NCI-H187 treated with DMSO at 0.1 percent for 48 hours (cell line): ENCODE measurements around the gene GPC5.
"Not testable (repeated sequence)": the region's sequence is repeated elsewhere in the genome, so short reads cannot be mapped to it uniquely, and the experiment has no call there.

Source experiments
- DNase-seq: peaks from one replicate; lab custom pipeline; 2025; lab: John Stamatoyannopoulos, UW

Gene GPC5

GRCh38 chr13:92262100-92262788 lies 863.8 kb downstream of the GPC5 start:
- DNase-seq: no peak

DNA sequence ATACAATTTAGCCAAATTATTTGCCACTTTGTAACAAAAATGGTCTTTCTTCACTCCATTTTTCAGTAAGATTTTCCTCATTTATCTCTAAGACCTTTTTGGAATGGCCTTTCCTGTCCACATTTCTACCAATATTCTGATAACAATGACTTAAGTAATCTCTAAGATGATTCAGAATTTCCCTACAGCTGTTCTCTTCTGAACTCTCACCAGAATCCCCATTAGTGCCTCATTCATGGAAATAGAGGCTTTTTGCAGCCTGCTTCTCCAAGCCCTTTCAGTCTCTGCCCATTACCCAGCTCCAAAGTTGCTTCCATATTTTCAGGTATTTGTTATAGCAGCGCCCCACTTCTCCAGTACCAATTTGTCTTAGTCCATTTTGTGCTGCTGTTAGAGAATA lies 867.0 kb downstream of the GPC5 start:
- no peak for DNase-seq

DNA sequence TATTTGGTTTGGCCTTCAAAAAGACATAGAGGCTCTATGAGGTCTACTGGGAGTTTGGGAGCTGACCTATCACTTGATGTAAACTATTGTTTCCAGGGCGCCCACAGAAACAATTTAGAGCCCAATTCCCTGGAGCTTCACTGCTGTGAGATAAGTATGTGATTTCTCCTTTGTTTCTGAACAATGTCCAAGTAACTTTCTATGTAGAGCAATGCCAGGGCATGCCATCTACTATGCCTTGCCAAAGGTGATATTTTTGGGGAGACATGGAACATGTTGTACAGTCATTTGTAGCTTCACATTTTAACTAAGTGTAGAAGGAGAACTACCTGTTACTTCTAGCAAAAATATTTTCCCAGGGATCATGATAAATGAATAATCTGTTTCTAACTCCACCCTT lies 872.6 kb downstream of the GPC5 start:
- DNase-seq: no peak

DNA sequence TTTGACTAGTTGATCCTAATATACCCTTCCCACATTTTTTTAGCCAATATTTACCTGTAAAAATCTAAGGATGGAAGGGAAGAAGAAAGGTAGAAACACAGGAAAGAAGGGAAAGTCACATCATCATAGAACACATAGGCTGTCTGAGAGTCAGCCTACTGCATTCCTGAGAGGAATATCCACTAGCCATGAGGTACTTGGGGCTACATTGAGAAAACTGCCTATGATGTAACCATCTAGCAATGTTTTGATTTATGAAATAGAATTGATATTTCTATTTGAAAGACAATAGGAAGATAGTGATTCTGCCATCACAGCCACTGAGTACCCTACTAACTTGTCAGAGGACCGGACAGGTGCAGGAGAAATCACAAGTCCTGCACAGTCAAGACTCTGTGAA lies 873.8 kb downstream of the GPC5 start:
- no peak for DNase-seq

GRCh38 chr13:92280986-92281385 lies 882.6 kb downstream of the GPC5 start:
- DNase-seq: not testable (repeated sequence)

GRCh38 chr13:92290718-92291307 lies 892.4 kb downstream of the GPC5 start:
- DNase-seq: not testable (repeated sequence)

DNA sequence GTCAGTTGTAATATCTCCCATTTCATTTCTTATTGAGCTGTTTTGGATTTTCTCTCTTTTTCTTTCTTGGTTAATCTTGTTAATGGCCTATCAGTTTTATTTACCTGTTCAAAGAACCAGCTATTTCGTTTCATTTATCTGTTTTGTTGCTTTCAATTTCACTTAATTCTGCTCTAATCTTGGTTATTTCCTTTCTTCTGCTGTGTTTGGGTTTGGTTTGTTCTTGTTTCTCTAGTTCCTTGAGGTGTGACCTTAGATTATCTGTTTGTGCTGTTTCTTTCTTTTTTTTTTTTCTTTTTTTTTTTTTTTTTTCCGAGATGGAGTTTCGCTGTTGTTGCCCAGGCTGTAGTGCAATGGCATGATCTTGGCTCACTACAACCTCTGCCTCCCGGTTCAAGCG lies 896.1 kb downstream of the GPC5 start:
- not testable (repeated sequence) for DNase-seq

GRCh38 chr13:92296154-92296671 lies 897.8 kb downstream of the GPC5 start:
- not testable (repeated sequence) for DNase-seq

DNA sequence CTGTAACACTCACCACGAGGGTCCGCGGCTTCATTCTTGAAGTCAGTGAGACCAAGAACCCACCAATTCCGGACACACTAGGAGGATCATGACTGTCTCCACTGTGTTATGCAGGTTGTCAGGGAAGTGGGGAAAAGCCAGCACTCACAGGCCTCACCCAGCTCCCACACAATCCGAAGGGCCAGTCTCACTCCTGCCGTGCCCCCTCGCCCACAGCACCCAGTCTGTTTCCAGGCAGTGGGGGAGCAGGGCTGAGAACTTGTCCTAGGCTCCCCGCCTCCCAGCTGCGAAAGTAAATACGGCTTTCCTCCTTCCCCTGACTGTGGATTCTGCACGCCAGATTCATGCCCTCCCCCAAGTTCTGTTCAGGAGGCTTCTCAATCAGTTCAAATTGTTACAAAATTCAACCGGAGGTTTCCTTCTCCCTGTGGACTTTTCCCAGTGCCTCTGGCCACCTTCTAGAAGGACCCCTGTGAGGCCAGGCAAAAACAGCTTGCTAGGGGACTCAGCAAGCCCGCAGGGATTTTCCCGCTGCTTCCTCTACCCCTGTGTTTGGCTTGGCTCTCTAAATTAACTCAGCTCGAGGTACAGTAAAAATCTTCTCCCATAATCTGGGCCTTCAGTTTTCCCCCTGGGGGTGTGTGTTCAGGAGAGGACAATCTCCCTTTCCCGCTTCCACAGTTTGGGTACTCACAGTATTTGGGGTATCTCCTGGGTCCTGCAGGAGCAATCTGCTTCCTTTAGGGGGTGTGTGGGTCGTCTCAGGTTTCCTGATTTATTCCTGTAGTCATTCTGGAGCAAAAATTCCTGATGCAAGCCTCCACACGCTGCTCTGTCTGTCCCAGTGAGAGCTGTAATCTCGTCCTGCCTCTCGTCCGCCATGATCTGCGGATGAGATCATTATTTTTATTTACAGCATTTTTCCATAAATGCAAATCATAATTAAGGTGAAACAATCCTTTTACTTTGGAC lies 899.8 kb downstream of the GPC5 start:
- DNase-seq: no peak

- DNase-seq: no peak
Measured at GRCh38 chr13:92300651-92301050, 902.2 kb downstream of the GPC5 start.

DNA sequence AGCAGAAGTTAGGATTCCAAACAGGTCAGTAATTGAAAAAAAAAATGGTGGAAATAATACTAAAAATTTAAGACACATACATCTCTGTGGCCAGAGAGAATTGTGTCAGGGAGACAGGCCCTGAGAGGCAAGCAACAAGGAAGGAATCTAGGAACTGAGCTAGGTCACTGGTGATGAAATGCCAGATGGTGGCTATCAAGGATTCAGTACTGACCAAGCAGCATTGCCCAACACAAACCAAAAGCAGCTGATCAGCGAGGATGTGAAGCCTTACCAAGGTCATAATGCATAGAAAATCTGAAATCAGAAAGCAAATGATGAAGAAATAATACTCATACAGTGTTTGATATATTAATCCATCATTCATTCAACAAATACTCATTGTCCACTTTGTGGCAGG lies 905.0 kb downstream of the GPC5 start:
- DNase-seq: no peak

- DNase-seq: no peak
Measured at GRCh38 chr13:92307752-92308151, 909.3 kb downstream of the GPC5 start.

DNA sequence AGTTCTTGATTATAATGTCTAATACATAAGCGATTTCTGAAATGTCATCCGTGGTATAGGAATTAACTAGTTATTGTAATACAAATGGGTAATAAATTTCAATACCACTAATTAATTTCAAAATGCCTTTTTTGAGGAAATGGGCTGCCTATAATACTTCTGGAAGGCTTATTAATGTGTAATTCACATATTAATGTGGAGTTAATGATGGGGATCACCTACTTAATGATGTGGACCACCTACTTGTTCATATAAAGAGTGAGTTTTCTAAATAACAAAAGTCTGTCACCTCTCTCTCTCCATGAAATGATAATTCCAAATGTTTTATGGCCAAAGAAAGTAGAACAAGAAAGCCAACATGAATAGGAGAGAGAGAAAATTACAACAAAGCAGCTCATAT lies 914.4 kb downstream of the GPC5 start:
- DNase-seq: no peak

GRCh38 chr13:92313382-92313781 lies 915.0 kb downstream of the GPC5 start:
- DNase-seq: no peak

DNA sequence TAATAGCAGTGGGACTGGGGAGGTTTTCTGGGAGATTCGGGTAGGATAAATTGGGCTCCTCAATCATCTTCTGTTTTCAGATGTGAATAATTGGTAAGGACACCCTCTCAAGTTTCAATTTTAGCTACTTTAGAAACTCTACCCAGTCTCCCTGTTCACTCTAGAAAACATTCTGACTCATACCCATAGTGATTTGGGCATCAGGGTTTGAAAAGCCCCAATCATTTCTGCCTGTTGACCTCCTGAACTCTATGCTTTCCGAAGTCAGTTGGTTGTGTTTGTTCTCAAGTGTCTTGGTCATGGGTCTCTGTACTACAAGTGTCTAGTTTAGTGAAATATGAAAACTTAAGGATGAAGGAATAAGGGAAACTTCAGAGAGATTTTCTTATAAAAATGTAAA lies 916.8 kb downstream of the GPC5 start:
- no peak for DNase-seq

- DNase-seq: no peak
Measured at GRCh38 chr13:92316030-92316429, 917.6 kb downstream of the GPC5 start.

GRCh38 chr13:92317066-92317465 lies 918.6 kb downstream of the GPC5 start:
- no peak for DNase-seq

GRCh38 chr13:92320323-92320722 lies 921.9 kb downstream of the GPC5 start:
- no peak for DNase-seq

DNA sequence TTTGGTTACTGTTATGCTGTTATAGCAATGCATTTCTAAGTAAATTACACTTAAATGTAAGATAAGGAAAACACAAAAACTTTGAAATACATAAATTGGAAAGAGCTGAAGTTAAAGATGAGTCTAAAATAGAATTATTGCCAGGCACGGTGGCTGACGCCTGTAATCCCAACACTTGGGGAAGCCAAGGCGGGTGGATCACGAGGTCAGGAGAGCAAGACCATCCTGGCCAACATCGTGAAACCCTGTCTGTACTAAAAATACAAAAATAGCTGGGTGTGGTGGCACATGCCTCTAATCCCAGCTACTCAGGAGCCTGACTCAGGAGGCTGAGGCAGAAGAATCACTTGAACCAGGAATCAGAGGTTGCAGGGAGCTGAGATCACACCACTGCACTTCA lies 922.8 kb downstream of the GPC5 start:
- DNase-seq: no peak

DNA sequence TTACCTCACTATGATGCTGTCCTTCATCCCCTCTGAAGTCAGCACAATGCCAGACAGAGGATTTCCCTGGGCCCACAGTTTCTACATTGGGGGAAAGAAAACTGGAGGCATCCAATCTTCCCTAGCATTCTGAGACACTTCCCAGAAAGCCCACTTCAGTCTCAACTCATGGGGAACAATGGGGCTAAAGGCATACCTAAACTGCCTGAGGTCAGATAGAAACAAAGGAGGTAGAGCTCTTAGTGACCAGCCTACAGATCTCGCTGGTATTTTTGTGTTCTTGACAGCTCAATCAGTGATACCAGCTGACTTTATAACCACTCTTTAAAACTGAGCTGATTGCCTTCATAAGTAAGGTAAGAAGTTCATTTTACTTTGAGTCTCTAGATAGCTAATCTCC lies 947.2 kb downstream of the GPC5 start:
- DNase-seq: no peak

- no peak for DNase-seq
Measured at GRCh38 chr13:92346046-92346445, 947.6 kb downstream of the GPC5 start.

DNA sequence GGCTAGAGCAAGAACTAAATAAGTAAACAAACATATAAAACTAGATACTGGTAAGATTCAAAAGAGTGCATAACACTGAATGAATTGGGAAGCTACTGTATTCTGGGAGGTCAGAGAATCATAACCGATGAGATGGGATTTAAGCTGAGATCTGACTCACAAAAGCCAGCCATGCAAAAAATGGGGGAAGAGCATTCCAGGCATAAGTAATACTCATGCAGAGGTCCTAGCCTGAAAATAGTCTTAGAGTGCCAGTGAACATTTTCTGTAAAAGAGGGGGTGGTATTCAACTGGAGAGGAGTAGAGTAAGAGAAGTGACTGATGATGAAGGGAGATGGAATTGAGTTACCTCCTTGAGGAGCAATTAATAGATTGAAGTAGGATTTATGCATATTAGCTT lies 956.2 kb downstream of the GPC5 start:
- DNase-seq: no peak

GRCh38 chr13:92355213-92355612 lies 956.8 kb downstream of the GPC5 start:
- no peak for DNase-seq
